ENCODE results near the gene UNC93A.

The UNC93A gene

GRCh38 chr6:167323111-167323510 is 32.0 kb downstream of the UNC93A start:
- TF ChIP-seq, protein P1, sequence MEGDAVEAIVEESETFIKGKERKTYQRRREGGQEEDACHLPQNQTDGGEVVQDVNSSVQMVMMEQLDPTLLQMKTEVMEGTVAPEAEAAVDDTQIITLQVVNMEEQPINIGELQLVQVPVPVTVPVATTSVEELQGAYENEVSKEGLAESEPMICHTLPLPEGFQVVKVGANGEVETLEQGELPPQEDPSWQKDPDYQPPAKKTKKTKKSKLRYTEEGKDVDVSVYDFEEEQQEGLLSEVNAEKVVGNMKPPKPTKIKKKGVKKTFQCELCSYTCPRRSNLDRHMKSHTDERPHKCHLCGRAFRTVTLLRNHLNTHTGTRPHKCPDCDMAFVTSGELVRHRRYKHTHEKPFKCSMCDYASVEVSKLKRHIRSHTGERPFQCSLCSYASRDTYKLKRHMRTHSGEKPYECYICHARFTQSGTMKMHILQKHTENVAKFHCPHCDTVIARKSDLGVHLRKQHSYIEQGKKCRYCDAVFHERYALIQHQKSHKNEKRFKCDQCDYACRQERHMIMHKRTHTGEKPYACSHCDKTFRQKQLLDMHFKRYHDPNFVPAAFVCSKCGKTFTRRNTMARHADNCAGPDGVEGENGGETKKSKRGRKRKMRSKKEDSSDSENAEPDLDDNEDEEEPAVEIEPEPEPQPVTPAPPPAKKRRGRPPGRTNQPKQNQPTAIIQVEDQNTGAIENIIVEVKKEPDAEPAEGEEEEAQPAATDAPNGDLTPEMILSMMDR (IDR thresholded peaks at IDR 0.05; ENCODE audit: low read depth, low read length): no peak
- H3K4me3 ChIP-seq (ENCODE audit: low read depth, low read length): no peak overlapping the region

DNA sequence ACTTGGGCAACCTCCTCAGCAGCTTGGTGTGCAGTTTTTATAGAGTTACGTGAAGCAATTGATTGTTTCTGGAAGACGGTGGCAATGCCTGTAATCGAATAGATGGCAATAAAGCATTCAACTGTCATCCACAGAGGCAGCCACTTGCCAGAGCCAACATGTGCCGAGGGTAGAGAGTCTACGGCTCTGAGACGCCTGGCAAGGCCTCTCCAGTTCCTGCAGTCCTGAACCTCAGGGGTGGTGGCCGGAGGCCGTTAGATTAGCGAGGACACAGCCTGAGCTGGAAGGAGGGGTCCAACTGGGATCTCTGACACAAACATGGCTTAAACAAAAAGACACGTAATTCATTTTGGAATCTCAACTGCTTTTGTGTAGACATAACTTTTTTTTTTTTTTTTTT is 33.0 kb downstream of the UNC93A start:
- TF ChIP-seq, protein P1 (IDR thresholded peaks at IDR 0.05; ENCODE audit: low read depth, low read length): no peak
- no peak overlapping the region for H3K4me3 ChIP-seq (ENCODE audit: low read depth, low read length)

- TF ChIP-seq, protein P1 (IDR thresholded peaks at IDR 0.05; ENCODE audit: low read depth, low read length): no peak
These were observed 34.7 kb downstream of the UNC93A start for GRCh38 chr6:167325766-167326165.

DNA sequence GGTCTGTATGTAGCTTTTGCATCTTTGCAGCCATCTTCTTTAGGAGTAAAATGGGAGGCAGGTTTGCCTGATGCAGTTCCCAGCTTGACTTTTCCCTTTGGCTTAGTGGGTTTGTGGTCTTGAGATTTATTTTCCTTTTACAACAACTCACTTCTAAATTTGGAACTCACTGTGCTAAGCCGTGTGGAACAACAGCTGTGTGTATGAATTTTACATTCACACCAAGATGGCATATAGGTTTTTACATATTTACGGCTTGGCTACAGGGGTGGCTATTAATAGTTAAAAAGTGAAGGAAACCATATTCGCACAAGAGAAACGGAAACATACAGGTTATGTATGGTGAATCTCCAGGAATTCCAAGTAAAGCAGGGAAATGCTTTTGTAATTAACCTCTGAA is 36.3 kb downstream of the UNC93A start:
- TF ChIP-seq, protein P1 (IDR thresholded peaks at IDR 0.05; ENCODE audit: low read depth, low read length): no peak
- H3K4me3 ChIP-seq (ENCODE audit: low read depth, low read length): no peak overlapping the region

More at GRCh38 chr6:167325766-167326165, 34.7 kb downstream of the UNC93A start:
- no peak overlapping the region for H3K4me3 ChIP-seq (ENCODE audit: low read depth, low read length)

DNA sequence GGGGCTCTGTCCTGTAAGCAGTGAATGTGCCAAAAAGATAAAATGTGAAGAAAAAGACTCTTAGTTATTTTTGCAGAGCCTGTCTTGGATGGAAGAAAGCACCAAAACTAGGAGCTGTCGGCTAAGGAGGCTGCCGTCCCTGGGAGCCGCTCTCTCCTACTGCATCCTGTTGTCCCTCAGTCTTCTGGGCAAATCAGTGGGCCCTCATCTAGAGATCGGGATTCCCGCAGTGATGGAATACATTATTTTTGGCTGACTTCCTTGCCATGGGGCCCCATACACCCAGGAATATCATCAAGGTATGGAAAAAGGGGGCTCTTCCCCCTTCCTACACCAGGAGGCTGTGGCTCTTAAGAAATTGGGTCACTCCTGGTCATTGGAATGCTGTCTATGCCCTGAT is 37.0 kb downstream of the UNC93A start:
- H3K4me3 ChIP-seq (ENCODE audit: low read depth, low read length): no peak overlapping the region
- TF ChIP-seq, protein P1 (IDR thresholded peaks at IDR 0.05; ENCODE audit: low read depth, low read length): no peak

DNA sequence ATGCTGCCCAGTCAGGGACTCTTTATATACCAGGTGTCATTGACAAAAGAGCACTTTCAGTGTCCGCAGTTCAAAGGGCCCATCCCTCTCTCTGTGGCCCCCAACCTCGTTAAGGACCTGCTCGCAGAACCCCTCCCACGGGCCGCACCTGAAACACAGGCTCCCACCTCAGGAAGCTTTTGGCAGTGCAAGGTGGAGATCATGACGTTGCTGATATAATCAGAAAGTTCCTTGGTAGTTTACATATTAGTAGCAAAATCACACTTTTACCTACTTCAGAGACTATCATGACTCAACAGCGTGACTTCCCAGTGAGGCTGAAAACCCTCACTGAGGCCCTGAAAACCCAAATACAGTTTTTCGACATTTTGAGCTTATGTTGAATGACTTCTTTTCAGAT is 37.9 kb downstream of the UNC93A start:
- H3K4me3 ChIP-seq (ENCODE audit: low read depth, low read length): no peak overlapping the region
- TF ChIP-seq, protein P1 (IDR thresholded peaks at IDR 0.05; ENCODE audit: low read depth, low read length): no peak

- no peak overlapping the region for H3K4me3 ChIP-seq (ENCODE audit: low read depth, low read length)
- TF ChIP-seq, protein P1 (IDR thresholded peaks at IDR 0.05; ENCODE audit: low read depth, low read length): no peak
These were observed 39.6 kb downstream of the UNC93A start for GRCh38 chr6:167330750-167331149.

All from WI38 (cell line).